ENCODE measurements around the gene HSD17B2.

The HSD17B2 gene

DNA sequence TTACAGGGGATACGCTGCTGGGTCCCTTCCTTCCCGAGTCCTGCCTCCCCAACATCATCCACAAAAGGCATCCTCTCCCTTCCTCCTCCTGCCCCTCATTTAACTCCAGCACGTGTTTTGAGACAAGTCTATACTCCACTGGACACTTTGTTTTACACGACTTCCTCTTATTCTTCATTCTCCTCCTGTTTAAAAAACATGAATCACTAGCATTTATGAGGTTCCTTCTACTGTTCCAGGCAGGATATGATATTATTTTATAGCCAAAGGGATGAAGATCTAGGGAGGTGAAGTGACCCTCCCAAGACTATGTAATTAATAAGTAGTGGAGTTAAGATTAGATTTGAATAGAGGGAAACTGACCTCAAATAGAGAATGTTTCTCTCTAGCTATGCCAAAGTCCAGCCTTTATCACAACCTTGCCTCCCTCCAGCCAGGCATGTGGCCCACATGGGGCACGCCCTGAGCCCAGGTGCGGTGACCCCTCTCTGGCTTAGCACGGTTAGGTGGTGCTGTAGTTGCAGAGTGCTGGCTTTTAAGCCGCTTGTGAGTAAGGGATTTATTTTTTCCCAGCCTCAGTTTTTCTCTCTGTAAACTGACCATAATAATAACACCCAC is 1.3 kb upstream of the HSD17B2 start:
- H3K27me3 ChIP-seq (ENCODE audit: control insufficient read depth, low read length) = peaks cover 3% of the 10 kb centered on the region; the same call in 1 of the 2 replicates
- H3K9me2 ChIP-seq (replicated peaks; ENCODE audit: control insufficient read depth, low read length) = no peaks in the 10 kb centered on the region
- H3F3A ChIP-seq (ENCODE audit: control insufficient read depth, insufficient read depth) = no peaks in the 10 kb centered on the region
- no peak overlapping the region for H3K4me2 ChIP-seq (ENCODE audit: low read length)
- no peaks in the 10 kb centered on the region for H4K20me1 ChIP-seq (ENCODE audit: control insufficient read depth, insufficient read depth, low read depth, low read length)
- no peak overlapping the region for H3K4me3 ChIP-seq (ENCODE audit: low read length)
- H3K36me3 ChIP-seq (ENCODE audit: control insufficient read depth, low read length) = no peaks in the 10 kb centered on the region
- H3K79me2 ChIP-seq (ENCODE audit: control insufficient read depth, low read length) = no peaks in the 10 kb centered on the region
- TF ChIP-seq EZH2phosphoT487 (IDR thresholded peaks at IDR 0.05; ENCODE audit: borderline replicate concordance, low read length) = no peak
- no peaks in the 10 kb centered on the region for H3K4me1 ChIP-seq (ENCODE audit: control insufficient read depth, low read length)
- no peaks in the 10 kb centered on the region for H3K9me3 ChIP-seq (ENCODE audit: control insufficient read depth, insufficient read depth, low read length)
- no peak overlapping the region for H3K27ac ChIP-seq (ENCODE audit: low read depth, low read length)

DNA sequence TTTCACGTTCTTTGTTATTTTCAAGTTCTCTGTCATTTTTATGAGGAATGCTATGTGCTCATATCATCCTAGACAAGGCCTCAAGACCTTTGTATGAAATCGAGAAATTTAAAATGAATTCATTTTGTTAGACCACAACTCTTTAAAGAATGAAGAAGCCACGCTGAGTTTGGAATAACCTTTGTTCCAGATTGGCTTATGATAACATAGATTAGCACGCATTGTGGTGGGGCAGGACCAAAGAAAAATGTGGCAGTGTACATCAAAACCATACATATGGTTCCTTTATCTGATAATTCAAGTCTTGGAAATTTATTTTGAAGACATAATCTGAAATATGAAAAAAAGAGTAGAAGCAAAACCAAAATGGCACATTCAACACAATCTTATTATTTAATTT is 2.2 kb downstream of the HSD17B2 start:
- Histone ChIP-seq H3K4me1 (ENCODE audit: control insufficient read depth, low read length) (no peaks in the 10 kb centered on the region), H3K36me3 (ENCODE audit: control insufficient read depth, low read length) (no peaks in the 10 kb centered on the region), H3K9me2 (replicated peaks; ENCODE audit: control insufficient read depth, low read length) (no peaks in the 10 kb centered on the region), H3K27me3 (ENCODE audit: control insufficient read depth, low read length) (peaks cover 4% of the 10 kb centered on the region; the same call in 1 of the 2 replicates), H3K9me3 (ENCODE audit: control insufficient read depth, insufficient read depth, low read length) (no peaks in the 10 kb centered on the region), H4K20me1 (ENCODE audit: control insufficient read depth, insufficient read depth, low read depth, low read length) (no peaks in the 10 kb centered on the region), H3F3A (ENCODE audit: control insufficient read depth, insufficient read depth) (no peaks in the 10 kb centered on the region), H3K79me2 (ENCODE audit: control insufficient read depth, low read length) (no peaks in the 10 kb centered on the region), H3K4me3 (ENCODE audit: low read length) (no peak overlapping the region), H3K4me2 (ENCODE audit: low read length) (no peak overlapping the region), H3K27ac (ENCODE audit: low read depth, low read length) (no peak overlapping the region)
- no peak for TF ChIP-seq EZH2phosphoT487 (IDR thresholded peaks at IDR 0.05; ENCODE audit: borderline replicate concordance, low read length)
- TF ChIP-seq, protein P1, sequence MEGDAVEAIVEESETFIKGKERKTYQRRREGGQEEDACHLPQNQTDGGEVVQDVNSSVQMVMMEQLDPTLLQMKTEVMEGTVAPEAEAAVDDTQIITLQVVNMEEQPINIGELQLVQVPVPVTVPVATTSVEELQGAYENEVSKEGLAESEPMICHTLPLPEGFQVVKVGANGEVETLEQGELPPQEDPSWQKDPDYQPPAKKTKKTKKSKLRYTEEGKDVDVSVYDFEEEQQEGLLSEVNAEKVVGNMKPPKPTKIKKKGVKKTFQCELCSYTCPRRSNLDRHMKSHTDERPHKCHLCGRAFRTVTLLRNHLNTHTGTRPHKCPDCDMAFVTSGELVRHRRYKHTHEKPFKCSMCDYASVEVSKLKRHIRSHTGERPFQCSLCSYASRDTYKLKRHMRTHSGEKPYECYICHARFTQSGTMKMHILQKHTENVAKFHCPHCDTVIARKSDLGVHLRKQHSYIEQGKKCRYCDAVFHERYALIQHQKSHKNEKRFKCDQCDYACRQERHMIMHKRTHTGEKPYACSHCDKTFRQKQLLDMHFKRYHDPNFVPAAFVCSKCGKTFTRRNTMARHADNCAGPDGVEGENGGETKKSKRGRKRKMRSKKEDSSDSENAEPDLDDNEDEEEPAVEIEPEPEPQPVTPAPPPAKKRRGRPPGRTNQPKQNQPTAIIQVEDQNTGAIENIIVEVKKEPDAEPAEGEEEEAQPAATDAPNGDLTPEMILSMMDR (IDR thresholded peaks at IDR 0.05; ENCODE audit: low read depth, low read length, poor library complexity, severe bottlenecking) = no peak

- Histone ChIP-seq H3K36me3 (ENCODE audit: control insufficient read depth, low read length) (no peaks in the 10 kb centered on the region), H3K4me2 (ENCODE audit: low read length) (no peak overlapping the region), H3K4me3 (ENCODE audit: low read length) (no peak overlapping the region), H4K20me1 (ENCODE audit: control insufficient read depth, insufficient read depth, low read depth, low read length) (no peaks in the 10 kb centered on the region), H3F3A (ENCODE audit: control insufficient read depth, insufficient read depth) (no peaks in the 10 kb centered on the region), H3K9me3 (ENCODE audit: control insufficient read depth, insufficient read depth, low read length) (no peaks in the 10 kb centered on the region), H3K4me1 (ENCODE audit: control insufficient read depth, low read length) (no peaks in the 10 kb centered on the region), H3K27me3 (ENCODE audit: control insufficient read depth, low read length) (peaks cover 4% of the 10 kb centered on the region; the same call in 1 of the 2 replicates), H3K9me2 (replicated peaks; ENCODE audit: control insufficient read depth, low read length) (no peaks in the 10 kb centered on the region), H3K79me2 (ENCODE audit: control insufficient read depth, low read length) (no peaks in the 10 kb centered on the region), H3K27ac (ENCODE audit: low read depth, low read length) (no peak overlapping the region)
- TF ChIP-seq, protein P1 (IDR thresholded peaks at IDR 0.05; ENCODE audit: low read depth, low read length, poor library complexity, severe bottlenecking) = no peak
- no peak for TF ChIP-seq EZH2phosphoT487 (IDR thresholded peaks at IDR 0.05; ENCODE audit: borderline replicate concordance, low read length)
These were observed 2.6 kb downstream of the HSD17B2 start for GRCh38 chr16:82037666-82038065.

DNA sequence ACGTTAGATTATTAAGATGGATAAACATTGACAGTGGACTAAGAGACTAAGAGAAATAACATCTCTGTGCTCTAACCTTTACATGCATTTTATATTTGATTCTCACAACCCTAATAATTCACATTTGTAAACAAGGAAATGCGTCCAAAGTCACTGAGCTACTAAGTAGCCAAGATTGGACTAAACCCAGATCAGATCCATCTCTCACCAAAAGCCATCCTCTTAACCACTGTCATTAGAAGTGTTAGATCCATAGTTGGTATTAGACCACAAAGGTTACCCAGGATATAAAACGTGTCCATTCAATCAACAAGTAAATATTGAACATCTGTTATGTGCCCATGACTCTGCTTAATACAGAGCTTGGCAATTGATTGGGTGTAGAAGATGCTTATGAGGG is 5.2 kb downstream of the HSD17B2 start:
- Histone ChIP-seq H3K9me3 (ENCODE audit: control insufficient read depth, insufficient read depth, low read length) (no peaks in the 10 kb centered on the region), H3F3A (ENCODE audit: control insufficient read depth, insufficient read depth) (no peaks in the 10 kb centered on the region), H3K4me2 (ENCODE audit: low read length) (no peak overlapping the region), H3K79me2 (ENCODE audit: control insufficient read depth, low read length) (no peaks in the 10 kb centered on the region), H3K27ac (ENCODE audit: low read depth, low read length) (no peak overlapping the region), H3K4me1 (ENCODE audit: control insufficient read depth, low read length) (no peaks in the 10 kb centered on the region), H3K4me3 (ENCODE audit: low read length) (no peak overlapping the region), H3K9me2 (replicated peaks; ENCODE audit: control insufficient read depth, low read length) (no peaks in the 10 kb centered on the region), H3K36me3 (ENCODE audit: control insufficient read depth, low read length) (no peaks in the 10 kb centered on the region), H3K27me3 (ENCODE audit: control insufficient read depth, low read length) (peaks cover 4% of the 10 kb centered on the region; the same call in 1 of the 2 replicates), H4K20me1 (ENCODE audit: control insufficient read depth, insufficient read depth, low read depth, low read length) (no peaks in the 10 kb centered on the region)
- TF ChIP-seq, protein P1 (IDR thresholded peaks at IDR 0.05; ENCODE audit: low read depth, low read length, poor library complexity, severe bottlenecking) = no peak
- no peak for TF ChIP-seq EZH2phosphoT487 (IDR thresholded peaks at IDR 0.05; ENCODE audit: borderline replicate concordance, low read length)
